ENCODE measurements around the gene ABLIM2. TPM values are rescaled to one million over a fixed set of nuclear protein-coding genes. Genes with fewer than 3 reads are reported as not detected.

The ABLIM2 gene
- total and polyA plus RNA-seq, 2 of the 8 experiments (the other 6 are each of a cell fraction or from before 2014, with no cell fraction given), result 2.8 to 3.0 TPM

DNA sequence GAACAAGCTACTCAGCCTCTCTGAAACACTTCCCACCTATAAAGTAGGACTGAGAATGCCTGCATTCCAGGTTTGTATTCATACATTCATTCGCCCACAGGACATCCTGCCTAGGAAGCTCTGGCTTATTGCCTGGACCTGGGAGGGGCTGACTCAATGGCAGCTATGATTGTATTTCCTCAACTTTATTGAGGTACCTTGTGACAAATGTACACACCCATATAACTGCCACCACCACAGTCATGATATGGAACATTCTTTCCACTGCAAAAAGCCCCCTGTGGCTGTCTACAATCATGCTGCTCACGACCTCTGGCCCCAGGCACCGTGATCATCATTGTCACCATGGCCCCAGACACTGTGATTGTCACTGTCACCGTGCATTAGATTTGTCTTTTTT, 68.3 kb downstream of the ABLIM2 start:
- peaks cover 0 to 10% of the 10 kb centered on the region in 2 experiments; a peak in 2 of 4 replicates for H3K9me3 ChIP-seq (ENCODE audit: insufficient read depth in 2 of 2, low read depth in 1 of 2, low read length in 1 of 2)
- H3K27me3 ChIP-seq (replicated peaks in 1 of 4; ENCODE audit: control insufficient read depth in 3 of 4, extremely low read depth in 1 of 4, insufficient read depth in 3 of 4, low read length in 3 of 4), result no peaks in the 10 kb centered on the region
- H4K8ac ChIP-seq (ENCODE audit: extremely low read depth, insufficient read depth, low read length), result no peak overlapping the region
- H2BK15ac ChIP-seq (ENCODE audit: low read length), result no peak overlapping the region
- no peak overlapping the region for H2BK12ac ChIP-seq (ENCODE audit: low read depth, low read length)
- no peak overlapping the region for H3K4me3 ChIP-seq (ENCODE audit: extremely low read depth in 1 of 4, insufficient read depth in 2 of 4, low read depth in 3 of 4, low read length in 4 of 4)
- no peak overlapping the region for H2AFZ ChIP-seq (ENCODE audit: low read length)
- TF ChIP-seq ZNF274 (IDR thresholded peaks at IDR 0.05; ENCODE audit: borderline replicate concordance, extremely low read depth, low read length), result no peak
- TF ChIP-seq KDM1A (IDR thresholded peaks at IDR 0.05; ENCODE audit: borderline replicate concordance, low read length), result no peak
- no peaks in the 10 kb centered on the region for H4K20me1 ChIP-seq (replicated peaks in 1 of 2; ENCODE audit: control insufficient read depth in 1 of 2, insufficient read depth in 2 of 2, low read length in 2 of 2)
- no peak overlapping the region for H3K23ac ChIP-seq (ENCODE audit: insufficient read length)
- peaks cover 0 to 2% (median 0%) of the 10 kb centered on the region in 4 experiments; a peak in 3 of 7 replicates for H3K4me1 ChIP-seq (replicated peaks in 1 of 4; ENCODE audit: control insufficient read depth in 3 of 4, insufficient read depth in 4 of 4, low read length in 3 of 4)
- ChIA-PET POLR2A (ENCODE audit: partially characterized antibody) (no interaction called here), CTCF (ENCODE audit: partially characterized antibody) (interaction anchor here (0.6 to 1.6 kb wide), 3 partner anchors 10 to 321 kb away, joined by 3 to 6 read pairs (median 4); no protein-coding TSS in a partner anchor)
- no peaks in the 10 kb centered on the region for H3K79me2 ChIP-seq (ENCODE audit: control insufficient read depth in 1 of 2, insufficient read depth in 2 of 2, low read length in 2 of 2)
- no peak overlapping the region for H3K9ac ChIP-seq (replicated peaks in 1 of 4; ENCODE audit: extremely low read depth in 1 of 4, low read depth in 3 of 4, low read length in 3 of 4)
- no peak for DNase-seq (ENCODE audit: low read depth in 1 of 2, low spot score in 2 of 2)
- no peak overlapping the region for H3K18ac ChIP-seq (ENCODE audit: extremely low read depth, low read length)
- H3K23me2 ChIP-seq (ENCODE audit: low read depth, low read length), result no peaks in the 10 kb centered on the region
- no peak overlapping the region for H2AK5ac ChIP-seq (ENCODE audit: low read depth, low read length)
- H3K79me1 ChIP-seq (ENCODE audit: low read depth, low read length), result no peaks in the 10 kb centered on the region
- H2BK20ac ChIP-seq (ENCODE audit: low read length), result no peak overlapping the region
- H4K5ac ChIP-seq (ENCODE audit: insufficient read length, low read depth, low read length), result no peak overlapping the region
- H3K4me2 ChIP-seq (ENCODE audit: insufficient read depth in 1 of 2, low read depth in 2 of 2, low read length in 2 of 2), result no peak overlapping the region
- 93% methylated on average over 4 of the region's 4 CpGs; no CpG with 5 or more reads in 1 of the 2 experiments for WGBS, 2 experiments (ENCODE audit: extremely low coverage in 1 of 2, insufficient coverage in 1 of 2, insufficient read length in 1 of 2, insufficient replicate concordance in 2 of 2, low coverage in 1 of 2, low lambda C conversion rate in 2 of 2, missing lambda C conversion rate in 1 of 2)
- no peak overlapping the region for H3K14ac ChIP-seq (ENCODE audit: insufficient read length)
- H3K27ac ChIP-seq (ENCODE audit: low read depth, low read length), result no peak overlapping the region
- no peak overlapping the region for H3K56ac ChIP-seq (replicated peaks; ENCODE audit: insufficient read length, low read depth, low read length)
- H3K4ac ChIP-seq (replicated peaks; ENCODE audit: insufficient read length, low read depth, low read length), result no peak overlapping the region
- no peaks in the 10 kb centered on the region for H3K36me3 ChIP-seq (ENCODE audit: control insufficient read depth in 2 of 4, insufficient read depth in 4 of 4, low read length in 3 of 4)
- H2BK5ac ChIP-seq (ENCODE audit: low read depth, low read length), result no peak overlapping the region
- no peak for FAIRE-seq
- H2BK120ac ChIP-seq (replicated peaks; ENCODE audit: low read depth, low read length), result no peak overlapping the region
- H4K91ac ChIP-seq (replicated peaks; ENCODE audit: insufficient read length, low read length), result no peak overlapping the region

Data from H1 (cell line).